ENCODE data around the gene ATP8B4. TPM values are rescaled to one million over a fixed set of nuclear protein-coding genes. Genes with fewer than 3 reads are reported as not detected.
A peak's percentile ranks its signal among the peaks of the same experiment; 100 is the strongest.
"Not testable (repeated sequence)": the region's sequence is repeated elsewhere in the genome, so short reads cannot be mapped to it uniquely, and the experiment has no call there.

Gene ATP8B4
- total RNA-seq, 2 donors from 2014 or later = 13.8 to 21.1 TPM

- no peak for DNase-seq (ENCODE audit: low spot score)
- intact Hi-C loops (cut with DNase I) = loop anchor here in 1 of 2 donors (10.0 kb wide), 2 partner anchors 907 to 1277 kb away; no protein-coding TSS in a partner anchor
Observed at GRCh38 chr15:50141856-50142255, 22.8 kb upstream of the ATP8B4 start.

GRCh38 chr15:50140983-50141382, 21.9 kb upstream of the ATP8B4 start:
- intact Hi-C loops (cut with DNase I) = loop anchor here in 1 of 2 donors (10.0 kb wide), 2 partner anchors 906 to 1276 kb away; no protein-coding TSS in a partner anchor
- DNase-seq (ENCODE audit: low spot score) = no peak

GRCh38 chr15:50140098-50140497, 21.1 kb upstream of the ATP8B4 start:
- intact Hi-C loops (cut with DNase I) = loop anchor here in 1 of 2 donors (10.0 kb wide), 2 partner anchors 905 to 1275 kb away; no protein-coding TSS in a partner anchor
- DNase-seq (ENCODE audit: low spot score) = no peak

GRCh38 chr15:50138391-50138790, 19.4 kb upstream of the ATP8B4 start:
- intact Hi-C loops (cut with DNase I) = loop anchor here in 1 of 2 donors (10.0 kb wide), 1 partner anchor 84 kb away; no protein-coding TSS in a partner anchor
- DNase-seq (ENCODE audit: low spot score) = no peak

- DNase-seq (ENCODE audit: low spot score) = no peak
- intact Hi-C loops (cut with DNase I) = loop anchor here in 1 of 2 donors (10.0 kb wide), 1 partner anchor 83 kb away; no protein-coding TSS in a partner anchor
Observed at GRCh38 chr15:50137893-50138292, 18.9 kb upstream of the ATP8B4 start.

GRCh38 chr15:50137330-50137761, 18.3 kb upstream of the ATP8B4 start:
- intact Hi-C loops (cut with DNase I) = loop anchor here in 1 of 2 donors (10.0 kb wide), 1 partner anchor 83 kb away; no protein-coding TSS in a partner anchor
- no peak for DNase-seq (ENCODE audit: low spot score)

GRCh38 chr15:50135031-50135551, 16.1 kb upstream of the ATP8B4 start:
- DNase-seq (ENCODE audit: low spot score) = no peak
- intact Hi-C loops (cut with DNase I) = loop anchor here in 1 of 2 donors (10.0 kb wide), 1 partner anchor 80 kb away; no protein-coding TSS in a partner anchor

- intact Hi-C loops (cut with DNase I) = loop anchor here in 1 of 2 donors (10.0 kb wide), 1 partner anchor 80 kb away; no protein-coding TSS in a partner anchor
Observed at GRCh38 chr15:50134524-50135024, 15.5 kb upstream of the ATP8B4 start.

GRCh38 chr15:50132251-50132984, 13.4 kb upstream of the ATP8B4 start:
- DNase-seq (ENCODE audit: low spot score) = not testable (repeated sequence)
- intact Hi-C loops (cut with DNase I) = loop anchor here in 1 of 2 donors (10.0 kb wide), 1 partner anchor 78 kb away; no protein-coding TSS in a partner anchor

More at GRCh38 chr15:50134524-50135024, 15.5 kb upstream of the ATP8B4 start:
- DNase-seq (ENCODE audit: low spot score) = no peak

GRCh38 chr15:50131617-50132016, 12.6 kb upstream of the ATP8B4 start:
- no peak for DNase-seq (ENCODE audit: low spot score)
- intact Hi-C loops (cut with DNase I) = loop anchor here in 1 of 2 donors (10.0 kb wide), 1 partner anchor 77 kb away; no protein-coding TSS in a partner anchor

- intact Hi-C loops (cut with DNase I) = no loop called here
Observed at GRCh38 chr15:50128266-50128665, 9.2 kb upstream of the ATP8B4 start.

GRCh38 chr15:50127255-50127777, 8.3 kb upstream of the ATP8B4 start:
- intact Hi-C loops (cut with DNase I) = no loop called here
- no peak for DNase-seq (ENCODE audit: low spot score)

More at GRCh38 chr15:50128266-50128665, 9.2 kb upstream of the ATP8B4 start:
- DNase-seq (ENCODE audit: low spot score) = peak; percentile 89

- intact Hi-C loops (cut with DNase I) = no loop called here
- no peak for DNase-seq (ENCODE audit: low spot score)
Observed at GRCh38 chr15:50126072-50126471, 7.0 kb upstream of the ATP8B4 start.

- no peak for DNase-seq (ENCODE audit: low spot score)
- intact Hi-C loops (cut with DNase I) = no loop called here
Observed at GRCh38 chr15:50124631-50125030, 5.6 kb upstream of the ATP8B4 start.

GRCh38 chr15:50123861-50124557, 5.0 kb upstream of the ATP8B4 start:
- intact Hi-C loops (cut with DNase I) = no loop called here

GRCh38 chr15:50120729-50121128, 1.7 kb upstream of the ATP8B4 start:
- DNase-seq (ENCODE audit: low spot score) = no peak
- intact Hi-C loops (cut with DNase I) = no loop called here

More at GRCh38 chr15:50123861-50124557, 5.0 kb upstream of the ATP8B4 start:
- DNase-seq (ENCODE audit: low spot score) = no peak

GRCh38 chr15:50117431-50118027, 1.5 kb downstream of the ATP8B4 start:
- no peak for DNase-seq (ENCODE audit: low spot score)
- intact Hi-C loops (cut with DNase I) = no loop called here

GRCh38 chr15:50116477-50116876, 2.6 kb downstream of the ATP8B4 start:
- DNase-seq (ENCODE audit: low spot score) = no peak
- intact Hi-C loops (cut with DNase I) = no loop called here
